ES-I3 (cell line): Measurements from ENCODE around the gene CTTN.

Source experiments
- H3K36me3 ChIP-seq: 2 replicates; pipeline ENCODE4 v1.6.1; 2013; ENCODE audit warnings: mild to moderate bottlenecking, low read length, control low read depth, moderate library complexity; ENCODE audit not compliant: insufficient read depth
- H3K4me1 ChIP-seq: 2 replicates; pipeline ENCODE4 v1.6.1; 2013; ENCODE audit warnings: mild to moderate bottlenecking, control low read depth, low read length; ENCODE audit not compliant: insufficient read depth
- H3K9ac ChIP-seq: 2 replicates; pipeline ENCODE4 v1.6.1; 2013; ENCODE audit warnings: low read depth, mild to moderate bottlenecking, low read length, moderate library complexity
- H3K9me3 ChIP-seq: 2 replicates; pipeline ENCODE4 v1.6.1; 2013; ENCODE audit warnings: mild to moderate bottlenecking, low read length, moderate library complexity; ENCODE audit not compliant: control insufficient read depth, insufficient read depth

The CTTN gene

GRCh38 chr11:70410276-70411205 is 12.2 kb downstream of the CTTN start:
- Histone ChIP-seq H3K9ac (no peak overlapping the region), H3K4me1 (no peaks in the 10 kb centered on the region), H3K36me3 (peaks cover 64% of the 10 kb centered on the region), H3K9me3 (no peaks in the 10 kb centered on the region)

GRCh38 chr11:70411713-70412452 is 13.6 kb downstream of the CTTN start:
- Histone ChIP-seq H3K4me1 (no peaks in the 10 kb centered on the region), H3K9ac (no peak overlapping the region), H3K9me3 (no peaks in the 10 kb centered on the region), H3K36me3 (peaks cover 71% of the 10 kb centered on the region)

GRCh38 chr11:70413151-70413550 is 14.8 kb downstream of the CTTN start:
- Histone ChIP-seq H3K9ac (no peak overlapping the region), H3K4me1 (no peaks in the 10 kb centered on the region), H3K36me3 (peaks cover 76% of the 10 kb centered on the region), H3K9me3 (no peaks in the 10 kb centered on the region)

GRCh38 chr11:70414341-70415100 is 16.2 kb downstream of the CTTN start:
- peaks cover 74% of the 10 kb centered on the region for H3K36me3 ChIP-seq
- H3K9me3 ChIP-seq: no peaks in the 10 kb centered on the region
- H3K9ac ChIP-seq: no peak overlapping the region
- H3K4me1 ChIP-seq: no peaks in the 10 kb centered on the region

GRCh38 chr11:70415191-70415590 is 16.9 kb downstream of the CTTN start:
- Histone ChIP-seq H3K9me3 (no peaks in the 10 kb centered on the region), H3K9ac (no peak overlapping the region), H3K36me3 (peaks cover 73% of the 10 kb centered on the region), H3K4me1 (no peaks in the 10 kb centered on the region)

GRCh38 chr11:70415642-70416395 is 17.5 kb downstream of the CTTN start:
- no peaks in the 10 kb centered on the region for H3K9me3 ChIP-seq
- H3K9ac ChIP-seq: no peak overlapping the region
- H3K36me3 ChIP-seq: peaks cover 72% of the 10 kb centered on the region
- no peaks in the 10 kb centered on the region for H3K4me1 ChIP-seq

GRCh38 chr11:70416881-70417280 is 18.6 kb downstream of the CTTN start:
- H3K36me3 ChIP-seq: peaks cover 76% of the 10 kb centered on the region

GRCh38 chr11:70418130-70418529 is 19.8 kb downstream of the CTTN start:
- no peak overlapping the region for H3K9ac ChIP-seq
- H3K4me1 ChIP-seq: no peaks in the 10 kb centered on the region
- peaks cover 74% of the 10 kb centered on the region for H3K36me3 ChIP-seq
- H3K9me3 ChIP-seq: no peaks in the 10 kb centered on the region

More at GRCh38 chr11:70416881-70417280, 18.6 kb downstream of the CTTN start:
- H3K9ac ChIP-seq: no peak overlapping the region
- H3K9me3 ChIP-seq: no peaks in the 10 kb centered on the region
- no peaks in the 10 kb centered on the region for H3K4me1 ChIP-seq

GRCh38 chr11:70419307-70420007 is 21.1 kb downstream of the CTTN start:
- no peak overlapping the region for H3K9ac ChIP-seq
- H3K36me3 ChIP-seq: peaks cover 70% of the 10 kb centered on the region
- H3K9me3 ChIP-seq: no peaks in the 10 kb centered on the region
- H3K4me1 ChIP-seq: peaks cover 3% of the 10 kb centered on the region; the same call in 1 of the 2 replicates

- Histone ChIP-seq H3K9ac (no peak overlapping the region), H3K36me3 (peaks cover 65% of the 10 kb centered on the region), H3K9me3 (no peaks in the 10 kb centered on the region), H3K4me1 (peaks cover 3% of the 10 kb centered on the region; the same call in 1 of the 2 replicates)
Measured at GRCh38 chr11:70420008-70420464, 21.7 kb downstream of the CTTN start.

- Histone ChIP-seq H3K9ac (no peak overlapping the region), H3K36me3 (peaks cover 64% of the 10 kb centered on the region)
Measured at GRCh38 chr11:70420496-70420895, 22.2 kb downstream of the CTTN start.

GRCh38 chr11:70421123-70421522 is 22.8 kb downstream of the CTTN start:
- Histone ChIP-seq H3K4me1 (peaks cover 3% of the 10 kb centered on the region; the same call in 1 of the 2 replicates), H3K9me3 (no peaks in the 10 kb centered on the region), H3K9ac (no peak overlapping the region), H3K36me3 (peaks cover 59% of the 10 kb centered on the region)

More at GRCh38 chr11:70420496-70420895, 22.2 kb downstream of the CTTN start:
- H3K4me1 ChIP-seq: peaks cover 3% of the 10 kb centered on the region; the same call in 1 of the 2 replicates
- no peaks in the 10 kb centered on the region for H3K9me3 ChIP-seq
